HepG2 (cell line): ENCODE data around the gene CKLF. TPM values are rescaled to one million over a fixed set of nuclear protein-coding genes. Genes with fewer than 3 reads are reported as not detected.
A peak's percentile ranks its signal among the peaks of the same experiment; 100 is the strongest.

Experiments used
- CBX5 ChIP-seq: sonication (generic); formaldehyde crosslinking; IDR thresholded peaks from 2 replicates; pipeline ENCODE4 v1.4.0; 2020; ENCODE audit warnings: missing genetic modification reagents, borderline replicate concordance
- HOXD1 ChIP-seq: sonication (generic); formaldehyde crosslinking; IDR thresholded peaks from 2 replicates; pipeline ENCODE4 v1.5.0; 2020; ENCODE audit warnings: missing genetic modification reagents
- IKZF1 ChIP-seq: fragments of 450-650 bp; IDR thresholded peaks from 2 replicates; pipeline ENCODE4 v1.7.1; 2016
- KMT2A ChIP-seq: sonication (generic); formaldehyde crosslinking; IDR thresholded peaks from 2 replicates; pipeline ENCODE4 v1.4.0; 2020; ENCODE audit warnings: missing genetic modification reagents
- MAFG ChIP-seq: sonication (generic); formaldehyde crosslinking; IDR thresholded peaks from 2 replicates; pipeline ENCODE4 v1.5.1; 2020; ENCODE audit warnings: mild to moderate bottlenecking, missing genetic modification reagents
- NPAS2 ChIP-seq: sonication (generic); formaldehyde crosslinking; IDR thresholded peaks from 2 replicates; pipeline ENCODE4 v1.8.0; 2022; ENCODE audit warnings: mild to moderate bottlenecking, missing genetic modification reagents, borderline replicate concordance
- PAX8 ChIP-seq: sonication (generic); formaldehyde crosslinking; IDR thresholded peaks from 2 replicates; pipeline ENCODE4 v1.8.0; 2022; ENCODE audit warnings: mild to moderate bottlenecking, missing genetic modification reagents, borderline replicate concordance
- SIX1 ChIP-seq: sonication (generic); formaldehyde crosslinking; IDR thresholded peaks from 2 replicates; pipeline ENCODE4 v1.4.0; 2020; ENCODE audit warnings: missing genetic modification reagents, borderline replicate concordance
- SP4 ChIP-seq: sonication (generic); formaldehyde crosslinking; IDR thresholded peaks from 2 replicates; pipeline ENCODE4 v1.8.1; 2023; ENCODE audit warnings: mild to moderate bottlenecking, missing genetic modification reagents
- YEATS2 ChIP-seq: sonication (generic); formaldehyde crosslinking; IDR thresholded peaks from 2 replicates; pipeline ENCODE4 v1.4.0; 2020; ENCODE audit warnings: missing genetic modification reagents, borderline replicate concordance
- YEATS4 ChIP-seq: sonication (generic); formaldehyde crosslinking; IDR thresholded peaks from 2 replicates; pipeline ENCODE4 v1.4.0; 2020; ENCODE audit warnings: missing genetic modification reagents, borderline replicate concordance
- ZFP36L2 ChIP-seq: sonication (generic); formaldehyde crosslinking; IDR thresholded peaks from 2 replicates; pipeline ENCODE4 v1.4.0; 2020; ENCODE audit warnings: missing genetic modification reagents
- ZKSCAN8 ChIP-seq: IDR thresholded peaks from 2 replicates; pipeline ENCODE4 v1.6.1; 2016; ENCODE audit warnings: borderline replicate concordance, missing genetic modification reagents, missing compliant biosample characterization
- ZMYM3 ChIP-seq: sonication (generic); formaldehyde crosslinking; IDR thresholded peaks from 2 replicates; pipeline ENCODE4 v1.5.1; 2020; ENCODE audit warnings: mild to moderate bottlenecking, missing genetic modification reagents
- ZNF10 ChIP-seq: sonication (generic); formaldehyde crosslinking; IDR thresholded peaks from 2 replicates; pipeline ENCODE4 v1.4.0; 2020; ENCODE audit warnings: mild to moderate bottlenecking, low read depth, missing genetic modification reagents, borderline replicate concordance
- ZNF30 ChIP-seq: sonication (generic); formaldehyde crosslinking; IDR thresholded peaks from 2 replicates; pipeline ENCODE4 v1.5.0; 2020; ENCODE audit warnings: mild to moderate bottlenecking, missing genetic modification reagents
- ZNF672 ChIP-seq: sonication (generic); formaldehyde crosslinking; IDR thresholded peaks from 2 replicates; pipeline ENCODE4 v1.8.1; 2022; ENCODE audit warnings: missing genetic modification reagents
- ZNF792 ChIP-seq: IDR thresholded peaks from 2 replicates; pipeline ENCODE4 v1.6.1; 2016
- polyA plus RNA-seq, 8 experiments: library from polyadenylated mRNA; depleted of rRNA in 3 of 8; stranded (reverse) in 7 of 8; unstranded in 1 of 8; fragments of >200 nt; fragmentation: Illumina TruSeq in 4 of 8; extraction: Trizol in 4 of 8; gene quantifications; 2 replicates each; pipeline versions ENCODE4 v1.2.1 to v1.2.3, GENCODE V29; 2011 to 2016; ENCODE audit warnings: low read depth in 4 of 8, missing spikeins in 1 of 8, mixed read lengths in 1 of 8; ENCODE audit not compliant: insufficient read depth in 1 of 8
- total RNA-seq, 5 experiments: library from RNA; depleted of rRNA; stranded (reverse); fragments of >200 nt; fragmentation: Illumina TruSeq; extraction: Trizol; gene quantifications; 2 replicates each; pipeline ENCODE4 v1.2.3, GENCODE V29; 2016; ENCODE audit warnings: low read depth in 1 of 5
- TF ChIP-seq, protein P1 (sequence below): sonication (generic); formaldehyde crosslinking; IDR thresholded peaks from 2 replicates; pipeline ENCODE4 v1.8.0; 2022; ENCODE audit warnings: mild to moderate bottlenecking, missing genetic modification reagents, moderate library complexity
- TF ChIP-seq, protein P2 (sequence below): sonication (generic); formaldehyde crosslinking; IDR thresholded peaks from 2 replicates; pipeline ENCODE4 v1.5.0; 2020; ENCODE audit warnings: missing genetic modification reagents
- TF ChIP-seq, protein P3 (sequence below): sonication (generic); formaldehyde crosslinking; IDR thresholded peaks from 2 replicates; pipeline ENCODE4 v1.5.0; 2020; ENCODE audit warnings: mild to moderate bottlenecking, missing genetic modification reagents
- TF ChIP-seq, protein P4 (sequence below): IDR thresholded peaks from 2 replicates; pipeline ENCODE4 v1.6.1; 2016; ENCODE audit warnings: low read depth
- TF ChIP-seq, protein P5 (sequence below): sonication (generic); formaldehyde crosslinking; IDR thresholded peaks from 2 replicates; pipeline ENCODE4 v1.8.1; 2023; ENCODE audit warnings: mild to moderate bottlenecking, inconsistent platforms, moderate library complexity, missing genetic modification reagents, borderline replicate concordance

The CKLF gene
- total and polyA plus RNA-seq, 2 of the 13 experiments (the other 11 are each of a cell fraction or from before 2014, with no cell fraction given): 120 to 167 TPM

DNA sequence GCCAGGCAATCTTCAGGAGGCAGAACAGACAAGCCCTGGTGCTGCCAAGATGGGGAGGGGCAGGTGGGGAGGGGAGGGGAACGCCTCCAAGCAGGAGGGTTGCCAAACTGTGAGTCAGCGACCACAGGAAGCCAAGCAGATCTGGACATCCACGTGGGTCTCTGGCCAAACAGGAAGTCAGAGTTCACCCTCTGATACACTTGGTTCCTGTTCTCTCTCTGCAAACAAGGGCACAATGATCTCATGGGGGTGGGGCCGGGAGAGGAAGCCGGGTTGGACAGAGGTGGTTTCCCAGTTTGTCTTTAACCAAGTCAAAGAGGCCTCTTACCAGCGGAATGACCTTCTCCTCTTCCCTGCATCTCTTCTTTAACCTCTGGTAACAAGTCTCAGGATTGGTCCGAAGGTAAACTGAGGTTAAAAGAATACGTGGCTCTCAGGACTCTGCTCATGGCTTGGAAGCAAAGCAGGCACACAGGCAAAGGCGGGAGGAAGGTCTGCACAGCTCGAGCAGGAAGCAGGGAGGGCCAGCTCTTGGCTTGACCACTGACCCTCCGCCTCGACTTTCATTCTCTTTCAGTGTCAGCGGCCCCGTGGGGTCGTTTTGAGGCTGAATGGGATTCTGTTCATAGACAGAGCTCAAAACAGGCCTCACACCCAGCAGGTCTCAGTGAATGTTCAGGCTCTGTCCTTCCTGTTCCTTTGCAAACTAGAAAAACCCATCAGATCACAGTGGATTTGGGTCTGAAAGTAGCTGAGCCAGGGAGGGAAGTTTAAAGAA is 35.4 kb upstream of the CKLF start (continued):
- TF ChIP-seq CBX5 (CRISPR knock-in tag) (peak; percentile 71; the same call in 1 of the 2 replicates), ZNF30 (CRISPR knock-in tag) (no peak), ZKSCAN8 (peak; percentile 77; the same call in 1 of the 2 replicates), NPAS2 (CRISPR knock-in tag) (no peak), ZFP36L2 (no peak; the same call in none of the 2 replicates), ZMYM3 (CRISPR knock-in tag) (peak; percentile 86; the same call in 1 of the 2 replicates), HOXD1 (CRISPR knock-in tag) (peak; percentile 90), SP4 (CRISPR knock-in tag) (peak; percentile 67; the same call in 1 of the 2 replicates), KMT2A (CRISPR knock-in tag) (peak; percentile 51; the same call in 1 of the 2 replicates), YEATS4 (CRISPR knock-in tag) (peak; percentile 93), PAX8 (CRISPR knock-in tag) (no peak; the same call in 1 of the 2 replicates), ZNF792 (CRISPR knock-in tag) (peak; percentile 90), YEATS2 (CRISPR knock-in tag) (peak; percentile 93), MAFG (CRISPR knock-in tag) (no peak), ZNF672 (CRISPR knock-in tag) (no peak), ZNF10 (no peak), SIX1 (CRISPR knock-in tag) (peak; percentile 50; the same call in 1 of the 2 replicates), IKZF1 (no peak)
- TF ChIP-seq, protein P1, sequence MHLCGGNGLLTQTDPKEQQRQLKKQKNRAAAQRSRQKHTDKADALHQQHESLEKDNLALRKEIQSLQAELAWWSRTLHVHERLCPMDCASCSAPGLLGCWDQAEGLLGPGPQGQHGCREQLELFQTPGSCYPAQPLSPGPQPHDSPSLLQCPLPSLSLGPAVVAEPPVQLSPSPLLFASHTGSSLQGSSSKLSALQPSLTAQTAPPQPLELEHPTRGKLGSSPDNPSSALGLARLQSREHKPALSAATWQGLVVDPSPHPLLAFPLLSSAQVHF (CRISPR knock-in tag): no peak
- TF ChIP-seq, protein P2, sequence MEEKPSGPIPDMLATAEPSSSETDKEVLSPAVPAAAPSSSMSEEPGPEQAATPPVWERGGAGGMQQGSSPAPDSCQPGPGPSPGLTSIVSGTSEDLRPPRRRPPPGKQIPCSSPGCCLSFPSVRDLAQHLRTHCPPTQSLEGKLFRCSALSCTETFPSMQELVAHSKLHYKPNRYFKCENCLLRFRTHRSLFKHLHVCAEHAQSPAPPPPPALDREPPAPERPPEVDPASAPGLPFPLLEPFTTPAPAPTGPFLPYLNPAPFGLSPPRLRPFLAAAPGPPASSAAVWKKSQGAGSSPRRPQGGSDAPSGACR (CRISPR knock-in tag): peak; percentile 99
- TF ChIP-seq, protein P3, sequence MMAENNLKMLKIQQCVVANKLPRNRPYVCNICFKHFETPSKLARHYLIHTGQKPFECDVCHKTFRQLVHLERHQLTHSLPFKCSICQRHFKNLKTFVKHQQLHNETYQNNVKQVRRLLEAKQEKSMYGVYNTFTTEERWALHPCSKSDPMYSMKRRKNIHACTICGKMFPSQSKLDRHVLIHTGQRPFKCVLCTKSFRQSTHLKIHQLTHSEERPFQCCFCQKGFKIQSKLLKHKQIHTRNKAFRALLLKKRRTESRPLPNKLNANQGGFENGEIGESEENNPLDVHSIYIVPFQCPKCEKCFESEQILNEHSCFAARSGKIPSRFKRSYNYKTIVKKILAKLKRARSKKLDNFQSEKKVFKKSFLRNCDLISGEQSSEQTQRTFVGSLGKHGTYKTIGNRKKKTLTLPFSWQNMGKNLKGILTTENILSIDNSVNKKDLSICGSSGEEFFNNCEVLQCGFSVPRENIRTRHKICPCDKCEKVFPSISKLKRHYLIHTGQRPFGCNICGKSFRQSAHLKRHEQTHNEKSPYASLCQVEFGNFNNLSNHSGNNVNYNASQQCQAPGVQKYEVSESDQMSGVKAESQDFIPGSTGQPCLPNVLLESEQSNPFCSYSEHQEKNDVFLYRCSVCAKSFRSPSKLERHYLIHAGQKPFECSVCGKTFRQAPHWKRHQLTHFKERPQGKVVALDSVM: peak; percentile 71
- TF ChIP-seq, protein P4, sequence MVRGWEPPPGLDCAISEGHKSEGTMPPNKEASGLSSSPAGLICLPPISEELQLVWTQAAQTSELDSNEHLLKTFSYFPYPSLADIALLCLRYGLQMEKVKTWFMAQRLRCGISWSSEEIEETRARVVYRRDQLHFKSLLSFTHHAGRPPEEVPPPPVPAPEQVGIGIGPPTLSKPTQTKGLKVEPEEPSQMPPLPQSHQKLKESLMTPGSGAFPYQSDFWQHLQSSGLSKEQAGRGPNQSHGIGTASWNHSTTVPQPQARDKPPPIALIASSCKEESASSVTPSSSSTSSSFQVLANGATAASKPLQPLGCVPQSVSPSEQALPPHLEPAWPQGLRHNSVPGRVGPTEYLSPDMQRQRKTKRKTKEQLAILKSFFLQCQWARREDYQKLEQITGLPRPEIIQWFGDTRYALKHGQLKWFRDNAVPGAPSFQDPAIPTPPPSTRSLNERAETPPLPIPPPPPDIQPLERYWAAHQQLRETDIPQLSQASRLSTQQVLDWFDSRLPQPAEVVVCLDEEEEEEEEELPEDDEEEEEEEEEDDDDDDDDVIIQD (CRISPR knock-in tag): peak; percentile 82
- TF ChIP-seq, protein P5, sequence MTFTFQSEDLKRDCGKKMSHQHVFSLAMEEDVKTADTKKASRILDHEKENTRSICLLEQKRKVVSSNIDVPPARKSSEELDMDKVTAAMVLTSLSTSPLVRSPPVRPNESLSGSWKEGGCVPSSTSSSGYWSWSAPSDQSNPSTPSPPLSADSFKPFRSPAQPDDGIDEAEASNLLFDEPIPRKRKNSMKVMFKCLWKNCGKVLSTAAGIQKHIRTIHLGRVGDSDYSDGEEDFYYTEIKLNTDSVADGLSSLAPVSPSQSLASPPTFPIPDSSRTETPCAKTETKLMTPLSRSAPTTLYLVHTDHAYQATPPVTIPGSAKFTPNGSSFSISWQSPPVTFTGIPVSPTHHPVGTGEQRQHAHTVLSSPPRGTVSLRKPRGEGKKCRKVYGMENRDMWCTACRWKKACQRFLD (CRISPR knock-in tag): no peak
